GM21447 (cell line): ENCODE results near the gene ATP5F1D.
"Not testable (repeated sequence)": the region's sequence is repeated elsewhere in the genome, so short reads cannot be mapped to it uniquely, and the experiment has no call there.

Experiments used
- ATAC-seq: cut with Tn5 transposase; IDR thresholded peaks from one replicate; pipeline ENCODE4 v1.9.1; 2021; ENCODE audit not compliant: unreplicated experiment

ATP5F1D gene

DNA sequence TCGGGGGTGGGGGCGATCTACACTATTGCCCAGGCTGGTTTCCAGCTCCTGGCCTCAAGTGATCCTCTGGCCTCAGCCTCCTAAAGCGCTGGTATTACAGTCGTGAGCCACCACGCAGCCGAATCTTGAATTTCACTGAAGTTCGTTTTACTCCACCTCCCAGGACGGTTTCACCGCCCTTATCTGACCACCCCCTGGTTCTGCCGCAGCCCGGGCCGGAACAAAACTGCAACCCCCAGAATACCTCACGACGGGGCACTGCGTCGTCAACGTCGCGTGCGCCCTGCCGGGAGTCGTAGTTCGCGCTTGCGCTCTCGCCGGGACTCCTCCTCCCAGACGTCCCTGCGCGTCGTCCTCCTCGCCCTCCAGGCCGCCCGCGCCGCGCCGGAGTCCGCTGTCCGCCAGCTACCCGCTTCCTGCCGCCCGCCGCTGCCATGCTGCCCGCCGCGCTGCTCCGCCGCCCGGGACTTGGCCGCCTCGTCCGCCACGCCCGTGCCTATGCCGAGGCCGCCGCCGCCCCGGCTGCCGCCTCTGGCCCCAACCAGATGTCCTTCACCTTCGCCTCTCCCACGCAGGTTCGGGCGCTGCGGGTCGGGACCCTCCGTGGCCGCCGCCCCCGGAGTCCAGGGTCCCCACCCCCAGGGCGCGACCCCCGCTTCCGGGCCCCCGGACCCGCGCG, at the start of gene ATP5F1D:
Gene ATP5F1D, plus strand, starts transcription at position 335 of the 679 bp plus-strand sequence. Its CDS starts 100 bp downstream, at position 435.
- ATAC-seq, result peak; percentile 55

DNA sequence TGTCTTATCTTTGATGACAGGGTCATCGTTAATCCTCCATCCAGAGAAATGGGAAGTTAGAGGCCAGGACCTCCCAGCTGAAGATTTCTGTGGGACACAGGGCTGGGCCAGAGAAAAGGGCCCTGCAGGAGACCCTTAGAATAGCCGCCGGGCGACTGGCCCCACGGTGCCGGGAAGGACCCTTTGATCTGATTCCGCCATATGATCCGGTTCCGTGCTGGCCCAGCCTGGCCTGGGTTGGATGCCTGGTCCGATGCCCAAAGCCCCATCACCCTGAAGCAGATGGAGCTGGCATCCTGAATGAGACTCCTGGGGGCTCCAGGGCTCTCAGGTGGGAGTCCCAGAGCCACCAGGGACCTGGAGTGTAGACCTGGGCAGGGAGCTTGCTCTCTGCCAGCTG, 42.0 kb upstream of the ATP5F1D start:
- ATAC-seq, result no peak

- not testable (repeated sequence) for ATAC-seq
Observed at GRCh38 chr19:1200614-1201013, 40.9 kb upstream of the ATP5F1D start.

- peak; percentile 72 for ATAC-seq
Observed at GRCh38 chr19:1205114-1206099, 36.1 kb upstream of the ATP5F1D start, which contains the start of gene STK11. TSS of gene STK11 (plus strand) at chr19:1205778. CDS start at chr19:1206914, 1,136 bp downstream.

GRCh38 chr19:1206150-1206863, 35.2 kb upstream of the ATP5F1D start:
- ATAC-seq, result no peak

DNA sequence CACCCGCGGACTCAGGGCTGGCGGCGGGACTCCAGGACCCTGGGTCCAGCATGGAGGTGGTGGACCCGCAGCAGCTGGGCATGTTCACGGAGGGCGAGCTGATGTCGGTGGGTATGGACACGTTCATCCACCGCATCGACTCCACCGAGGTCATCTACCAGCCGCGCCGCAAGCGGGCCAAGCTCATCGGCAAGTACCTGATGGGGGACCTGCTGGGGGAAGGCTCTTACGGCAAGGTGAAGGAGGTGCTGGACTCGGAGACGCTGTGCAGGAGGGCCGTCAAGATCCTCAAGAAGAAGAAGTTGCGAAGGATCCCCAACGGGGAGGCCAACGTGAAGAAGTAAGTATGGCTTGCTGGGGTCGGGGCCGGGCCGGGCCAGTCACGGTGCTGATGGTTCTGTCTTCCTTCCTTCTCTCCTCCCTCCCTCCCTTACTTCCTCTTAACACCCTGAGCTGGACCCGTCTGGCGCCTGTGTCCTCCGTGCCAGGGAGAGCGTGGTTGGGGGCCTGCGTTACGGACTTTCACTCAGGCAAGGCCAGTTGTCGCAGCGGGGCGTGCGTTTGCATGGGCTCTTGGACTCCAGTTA, 34.6 kb upstream of the ATP5F1D start:
- ATAC-seq, result no peak

- ATAC-seq, result not testable (repeated sequence)
Observed at GRCh38 chr19:1208830-1209229, 32.7 kb upstream of the ATP5F1D start.

DNA sequence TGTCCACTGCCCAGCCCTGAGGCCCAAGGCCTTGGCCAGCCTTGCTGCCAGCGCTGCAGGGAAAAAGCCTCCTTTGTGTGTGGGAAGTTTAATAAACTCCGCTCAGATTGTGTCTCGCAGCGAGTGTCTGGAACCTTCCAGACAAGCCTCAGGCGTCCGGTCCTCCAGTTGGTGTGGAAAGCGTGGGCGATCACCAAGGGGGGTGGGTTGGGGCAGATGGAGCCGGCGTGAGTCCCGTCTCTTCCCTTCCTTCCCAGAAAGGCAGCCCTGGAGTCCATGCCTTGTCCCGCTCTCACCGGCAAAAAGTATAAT, 31.4 kb upstream of the ATP5F1D start:
- ATAC-seq, result no peak

- no peak for ATAC-seq
Observed at GRCh38 chr19:1211494-1212234, 29.9 kb upstream of the ATP5F1D start.

GRCh38 chr19:1213391-1214286, 27.9 kb upstream of the ATP5F1D start:
- ATAC-seq, result no peak

DNA sequence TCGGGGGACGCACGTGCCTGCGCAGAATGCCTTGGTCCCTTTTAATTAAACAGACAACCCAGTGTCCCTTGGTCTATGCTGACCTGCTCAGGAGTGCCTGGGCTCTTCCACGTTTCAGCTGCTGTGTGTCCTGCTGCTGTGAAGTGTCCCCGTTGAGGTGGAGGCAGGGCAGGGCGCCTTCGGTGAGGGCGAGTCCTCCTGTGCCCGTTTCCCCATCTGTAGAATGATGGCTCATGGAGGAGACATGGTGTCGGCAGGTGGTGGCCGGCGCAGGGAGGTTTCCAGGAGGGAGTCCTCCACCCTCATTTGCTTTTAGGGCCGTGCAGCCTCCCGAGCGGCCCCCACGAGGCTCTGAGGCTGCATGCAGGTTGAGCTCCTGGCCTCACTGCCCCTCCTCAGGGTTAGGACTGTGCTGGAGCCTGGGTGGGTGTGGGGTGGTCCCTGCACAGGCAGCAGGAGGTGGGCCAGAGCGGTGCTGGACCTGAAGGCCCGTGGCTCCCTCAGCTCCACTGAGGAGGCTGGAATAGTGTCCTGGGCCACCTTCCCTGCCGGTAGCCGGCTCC, 27.2 kb upstream of the ATP5F1D start:
- ATAC-seq, result no peak

DNA sequence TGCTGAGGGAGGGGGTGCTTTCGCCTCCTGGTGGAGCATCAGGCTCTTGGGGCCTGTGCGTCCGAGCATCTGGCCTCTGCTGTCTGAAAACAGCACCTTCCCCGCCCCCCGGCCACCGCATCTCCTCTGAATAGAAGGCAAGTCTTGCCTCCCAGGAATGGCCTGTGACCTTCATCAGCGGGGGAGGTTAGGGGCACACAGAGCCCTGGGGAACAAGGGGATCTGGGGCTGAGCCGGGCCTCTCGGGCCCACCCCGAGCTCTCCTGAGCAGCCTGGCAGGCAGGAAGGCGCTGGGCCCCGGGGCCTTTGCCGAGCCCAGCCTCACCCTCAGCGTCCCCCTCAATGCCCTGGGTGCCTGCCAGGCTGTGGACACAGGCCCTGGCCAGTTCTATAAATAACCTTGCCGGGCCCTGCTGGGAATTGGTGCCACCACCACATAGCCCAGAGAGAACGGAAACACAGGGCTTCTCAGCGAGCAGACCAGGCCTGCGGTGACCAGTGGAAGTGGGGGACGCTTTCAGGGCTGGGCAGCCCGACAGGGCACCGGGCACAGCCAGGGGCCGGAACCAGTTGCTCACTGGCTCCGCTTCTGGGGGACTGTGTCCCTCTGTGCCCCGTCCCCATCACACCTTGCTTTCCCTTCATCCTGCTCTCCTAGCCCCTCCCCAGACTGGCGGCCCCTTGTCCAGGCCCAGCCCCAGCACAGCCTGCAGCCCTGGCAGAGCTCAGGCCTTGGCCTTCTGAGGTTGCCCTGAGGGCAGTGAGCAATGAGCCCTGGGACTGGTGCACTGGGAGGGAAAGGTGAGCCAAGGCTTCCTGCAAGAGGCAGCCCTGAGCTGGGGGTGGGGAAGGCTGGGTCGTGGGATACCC, 26.5 kb upstream of the ATP5F1D start:
- ATAC-seq, result no peak

GRCh38 chr19:1216756-1217155, 24.8 kb upstream of the ATP5F1D start:
- no peak for ATAC-seq

DNA sequence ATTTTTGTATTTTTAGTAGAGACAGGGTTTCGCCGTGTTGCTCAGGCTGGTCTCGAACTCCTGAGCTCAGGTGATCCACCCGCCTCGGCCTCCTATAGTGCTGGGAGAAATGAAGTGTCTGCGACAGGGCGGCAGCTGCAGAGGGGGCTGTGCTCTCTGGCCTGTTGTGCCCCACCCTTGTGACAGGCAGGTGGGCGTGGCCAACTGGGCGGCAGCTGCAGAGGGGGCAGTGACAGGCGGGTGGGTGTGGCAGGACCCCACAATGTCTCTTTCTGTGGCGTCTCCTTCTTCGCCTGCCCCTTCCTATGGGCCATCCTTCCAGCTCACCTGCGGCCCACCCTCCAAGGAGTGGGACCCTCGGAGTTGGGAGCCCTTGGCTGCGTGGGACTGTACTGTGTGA, 24.2 kb upstream of the ATP5F1D start:
- no peak for ATAC-seq

DNA sequence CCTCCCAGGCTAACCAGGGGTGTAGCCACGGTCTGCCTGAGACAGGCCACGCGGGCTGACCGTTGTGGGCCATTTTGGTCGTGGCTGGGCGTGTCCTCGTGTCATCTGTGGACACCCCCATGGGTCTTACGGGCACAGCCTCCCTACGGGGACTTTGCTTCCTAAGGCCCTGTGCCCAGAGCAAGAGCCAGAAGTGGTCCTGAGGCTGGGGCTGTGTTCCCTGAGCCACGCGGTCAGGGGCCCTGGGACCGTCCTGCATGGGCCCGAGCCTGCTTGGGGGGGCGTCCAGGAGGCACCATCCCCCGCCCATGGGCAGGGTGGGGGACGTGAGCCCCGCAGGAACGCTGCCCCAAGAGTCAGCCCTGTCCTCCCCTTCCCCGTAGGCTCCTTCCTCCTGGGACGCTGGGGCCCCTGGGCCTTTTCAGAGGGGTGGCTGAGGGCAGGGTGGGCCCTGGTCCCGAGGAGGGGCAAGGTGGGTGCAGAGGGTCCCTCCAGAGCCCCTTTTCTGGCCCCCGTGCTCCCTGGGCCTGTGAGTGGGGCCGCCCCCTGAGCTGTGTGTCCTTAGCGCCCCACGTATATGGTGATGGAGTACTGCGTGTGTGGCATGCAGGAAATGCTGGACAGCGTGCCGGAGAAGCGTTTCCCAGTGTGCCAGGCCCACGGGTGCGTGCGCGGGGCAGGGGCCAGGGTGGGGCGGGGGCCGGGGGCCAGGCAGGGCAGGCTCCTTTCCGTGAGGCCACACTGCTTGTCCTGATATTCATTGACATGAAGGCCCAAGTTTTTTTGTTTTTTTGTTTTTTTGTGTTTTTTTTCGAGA, 22.6 kb upstream of the ATP5F1D start:
- no peak for ATAC-seq

- ATAC-seq, result no peak
Observed at GRCh38 chr19:1219786-1220476, 21.6 kb upstream of the ATP5F1D start.

DNA sequence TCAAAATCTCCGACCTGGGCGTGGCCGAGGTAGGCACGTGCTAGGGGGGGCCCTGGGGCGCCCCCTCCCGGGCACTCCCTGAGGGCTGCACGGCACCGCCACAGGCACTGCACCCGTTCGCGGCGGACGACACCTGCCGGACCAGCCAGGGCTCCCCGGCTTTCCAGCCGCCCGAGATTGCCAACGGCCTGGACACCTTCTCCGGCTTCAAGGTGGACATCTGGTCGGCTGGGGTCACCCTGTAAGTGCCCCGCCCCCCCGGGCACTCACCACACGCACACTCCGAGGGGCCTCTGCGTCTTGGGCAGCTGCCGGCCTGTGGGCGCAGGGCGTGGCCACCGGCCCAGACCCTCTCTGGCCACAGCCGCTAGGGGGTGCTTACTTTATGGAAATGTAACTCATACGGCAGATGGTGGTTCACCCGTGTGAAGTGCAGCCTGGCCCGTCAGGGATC, 21.0 kb upstream of the ATP5F1D start:
- no peak for ATAC-seq
